ENCODE results near the gene KCTD2.

Gene KCTD2

DNA sequence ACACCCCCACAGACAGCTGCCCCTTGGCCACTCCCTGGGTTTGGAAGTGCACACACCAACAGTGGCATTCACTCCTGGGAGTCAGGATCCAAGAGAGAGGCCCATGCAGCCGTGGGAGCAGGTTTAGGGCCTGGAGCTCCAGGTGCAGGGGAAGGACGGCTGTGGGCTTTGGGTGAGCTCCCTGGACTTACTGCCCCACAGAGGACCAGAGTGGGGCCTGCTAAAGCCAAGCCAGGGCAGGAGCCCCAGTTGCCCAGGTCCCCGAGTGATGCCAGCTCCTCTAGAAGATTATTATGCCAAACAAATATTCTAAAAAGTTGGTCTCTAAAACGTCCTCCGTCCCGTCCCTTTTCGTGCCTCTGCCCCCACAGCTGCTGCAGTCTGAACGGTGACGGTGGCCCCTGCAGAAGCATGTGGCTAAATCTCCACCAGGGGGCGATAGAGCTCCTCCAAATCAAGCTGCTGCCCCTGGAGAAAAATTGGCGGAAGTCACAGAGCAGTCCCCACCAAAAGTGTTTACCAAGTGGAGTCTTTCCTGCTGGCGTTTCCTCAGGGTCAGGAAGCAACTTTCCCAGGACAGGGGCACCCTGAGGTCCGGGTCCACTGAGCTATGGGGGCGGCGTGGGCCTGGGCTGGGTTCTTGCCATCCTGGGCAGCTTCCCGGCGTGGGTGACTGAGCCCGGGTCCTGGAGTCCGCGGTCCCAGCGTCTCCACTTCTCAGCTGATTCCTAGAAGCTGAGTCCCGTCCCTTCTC lies 67.0 kb downstream of the KCTD2 start:
- peak; percentile 86 to 94 for DNase-seq (ENCODE audit: low read depth in 1 of 2, low spot score in 1 of 2)
- TF ChIP-seq, protein P1, sequence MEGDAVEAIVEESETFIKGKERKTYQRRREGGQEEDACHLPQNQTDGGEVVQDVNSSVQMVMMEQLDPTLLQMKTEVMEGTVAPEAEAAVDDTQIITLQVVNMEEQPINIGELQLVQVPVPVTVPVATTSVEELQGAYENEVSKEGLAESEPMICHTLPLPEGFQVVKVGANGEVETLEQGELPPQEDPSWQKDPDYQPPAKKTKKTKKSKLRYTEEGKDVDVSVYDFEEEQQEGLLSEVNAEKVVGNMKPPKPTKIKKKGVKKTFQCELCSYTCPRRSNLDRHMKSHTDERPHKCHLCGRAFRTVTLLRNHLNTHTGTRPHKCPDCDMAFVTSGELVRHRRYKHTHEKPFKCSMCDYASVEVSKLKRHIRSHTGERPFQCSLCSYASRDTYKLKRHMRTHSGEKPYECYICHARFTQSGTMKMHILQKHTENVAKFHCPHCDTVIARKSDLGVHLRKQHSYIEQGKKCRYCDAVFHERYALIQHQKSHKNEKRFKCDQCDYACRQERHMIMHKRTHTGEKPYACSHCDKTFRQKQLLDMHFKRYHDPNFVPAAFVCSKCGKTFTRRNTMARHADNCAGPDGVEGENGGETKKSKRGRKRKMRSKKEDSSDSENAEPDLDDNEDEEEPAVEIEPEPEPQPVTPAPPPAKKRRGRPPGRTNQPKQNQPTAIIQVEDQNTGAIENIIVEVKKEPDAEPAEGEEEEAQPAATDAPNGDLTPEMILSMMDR (IDR thresholded peaks at IDR 0.05; ENCODE audit: insufficient read depth, low read length), result peak; percentile 93
- TF ChIP-seq GABPA (IDR thresholded peaks at IDR 0.05; ENCODE audit: low read depth) (no peak), POLR2AphosphoS5 (IDR thresholded peaks at IDR 0.05; ENCODE audit: low read depth) (no peak; the same call in 1 of the 2 replicates), SPI1 (IDR thresholded peaks at IDR 0.05; ENCODE audit: borderline replicate concordance, low read depth) (peak; percentile 34; the same call in 1 of the 2 replicates)
- TF ChIP-seq, protein P2, sequence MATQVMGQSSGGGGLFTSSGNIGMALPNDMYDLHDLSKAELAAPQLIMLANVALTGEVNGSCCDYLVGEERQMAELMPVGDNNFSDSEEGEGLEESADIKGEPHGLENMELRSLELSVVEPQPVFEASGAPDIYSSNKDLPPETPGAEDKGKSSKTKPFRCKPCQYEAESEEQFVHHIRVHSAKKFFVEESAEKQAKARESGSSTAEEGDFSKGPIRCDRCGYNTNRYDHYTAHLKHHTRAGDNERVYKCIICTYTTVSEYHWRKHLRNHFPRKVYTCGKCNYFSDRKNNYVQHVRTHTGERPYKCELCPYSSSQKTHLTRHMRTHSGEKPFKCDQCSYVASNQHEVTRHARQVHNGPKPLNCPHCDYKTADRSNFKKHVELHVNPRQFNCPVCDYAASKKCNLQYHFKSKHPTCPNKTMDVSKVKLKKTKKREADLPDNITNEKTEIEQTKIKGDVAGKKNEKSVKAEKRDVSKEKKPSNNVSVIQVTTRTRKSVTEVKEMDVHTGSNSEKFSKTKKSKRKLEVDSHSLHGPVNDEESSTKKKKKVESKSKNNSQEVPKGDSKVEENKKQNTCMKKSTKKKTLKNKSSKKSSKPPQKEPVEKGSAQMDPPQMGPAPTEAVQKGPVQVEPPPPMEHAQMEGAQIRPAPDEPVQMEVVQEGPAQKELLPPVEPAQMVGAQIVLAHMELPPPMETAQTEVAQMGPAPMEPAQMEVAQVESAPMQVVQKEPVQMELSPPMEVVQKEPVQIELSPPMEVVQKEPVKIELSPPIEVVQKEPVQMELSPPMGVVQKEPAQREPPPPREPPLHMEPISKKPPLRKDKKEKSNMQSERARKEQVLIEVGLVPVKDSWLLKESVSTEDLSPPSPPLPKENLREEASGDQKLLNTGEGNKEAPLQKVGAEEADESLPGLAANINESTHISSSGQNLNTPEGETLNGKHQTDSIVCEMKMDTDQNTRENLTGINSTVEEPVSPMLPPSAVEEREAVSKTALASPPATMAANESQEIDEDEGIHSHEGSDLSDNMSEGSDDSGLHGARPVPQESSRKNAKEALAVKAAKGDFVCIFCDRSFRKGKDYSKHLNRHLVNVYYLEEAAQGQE (IDR thresholded peaks at IDR 0.05; ENCODE audit: insufficient replicate concordance, low read depth), result no peak
- Histone ChIP-seq H3K4me3 (replicated peaks; ENCODE audit: insufficient read depth, low read length) (peak overlapping the region; percentile 43), H3K27ac (replicated peaks) (peak overlapping the region; percentile 63), H3K27me3 (ENCODE audit: insufficient read depth, poor library complexity, severe bottlenecking) (no peaks in the 10 kb centered on the region)

DNA sequence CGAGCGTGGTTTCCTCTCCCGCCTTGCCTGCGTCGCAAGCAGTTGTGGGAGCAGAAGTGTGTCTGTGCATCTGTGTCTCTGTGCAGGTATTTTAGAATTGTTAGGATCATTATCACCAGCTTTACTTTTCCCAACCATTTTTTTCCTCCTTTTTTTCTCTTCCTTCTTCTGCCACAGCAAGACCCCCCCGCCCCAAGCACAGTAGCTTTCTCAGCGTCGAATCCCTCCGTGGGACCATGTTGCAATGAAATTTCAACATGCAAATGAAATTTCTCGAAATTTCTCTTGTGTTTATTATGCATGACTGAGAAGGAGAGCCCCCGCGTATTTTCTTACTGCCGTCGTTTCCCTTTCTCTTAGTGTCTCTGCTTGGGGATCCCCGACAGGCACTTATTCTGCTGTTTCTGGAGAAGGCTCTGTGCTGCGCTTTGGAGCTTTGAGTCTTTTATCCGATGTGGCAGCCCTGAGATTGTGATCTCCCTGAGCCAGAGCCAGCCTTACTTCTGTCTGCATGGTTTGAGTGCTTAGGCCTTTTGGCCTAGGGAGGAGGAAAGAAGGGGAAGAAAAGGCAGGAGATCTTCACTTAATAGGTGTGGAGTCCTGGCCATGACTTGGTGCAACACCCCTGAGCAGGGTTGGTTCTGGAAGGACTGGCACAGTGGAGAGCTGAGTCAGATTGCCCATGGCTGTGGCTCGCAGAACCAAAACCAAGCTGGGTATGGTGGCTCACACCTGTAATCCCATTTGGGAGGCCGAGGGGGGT lies 67.7 kb downstream of the KCTD2 start:
- Histone ChIP-seq H3K4me3 (replicated peaks; ENCODE audit: insufficient read depth, low read length) (peak overlapping the region; percentile 43), H3K27me3 (ENCODE audit: insufficient read depth, poor library complexity, severe bottlenecking) (no peaks in the 10 kb centered on the region), H3K27ac (replicated peaks) (peak overlapping the region; percentile 63)
- TF ChIP-seq, protein P1 (IDR thresholded peaks at IDR 0.05; ENCODE audit: insufficient read depth, low read length), result no peak
- no peak for TF ChIP-seq SPI1 (IDR thresholded peaks at IDR 0.05; ENCODE audit: borderline replicate concordance, low read depth)
- no peak for TF ChIP-seq GABPA (IDR thresholded peaks at IDR 0.05; ENCODE audit: low read depth)
- TF ChIP-seq, protein P2 (IDR thresholded peaks at IDR 0.05; ENCODE audit: insufficient replicate concordance, low read depth), result no peak
- no peak for TF ChIP-seq POLR2AphosphoS5 (IDR thresholded peaks at IDR 0.05; ENCODE audit: low read depth)
- DNase-seq (ENCODE audit: low read depth in 1 of 2, low spot score in 1 of 2), result no peak
